IMR-90 (cell line): ENCODE results near the gene DCAKD. TPM values are rescaled to one million over a fixed set of nuclear protein-coding genes. Genes with fewer than 3 reads are reported as not detected.

Experiments used
- ATAC-seq: fragments of 200-7000 bp; cut with Tn5 transposase; 2 replicates; pipeline ENCODE4 v1.9.1; 2020; ENCODE audit warnings: low read depth, mild to moderate bottlenecking, moderate library complexity
- BruUV-seq: library from RNA; stranded (reverse); fragments of 400-500 nt; replicated peaks from 2 replicates; lab custom pipeline; 2021; lab: Mats Ljungman, UMichigan
- CTCF ChIA-PET: fragments of 300-600 bp; formaldehyde crosslinking; extraction: SDS; loops from one replicate; lab custom pipeline; 2021; ENCODE audit warnings: antibody characterized with exemption; lab: Yijun Ruan, JAX
- POLR2A ChIA-PET: fragments of 300-600 bp; sonication (Branson Sonifier 250); formaldehyde crosslinking; loops from one replicate; lab custom pipeline; 2022; ENCODE audit warnings: antibody characterized with exemption; ENCODE audit not compliant: unreplicated experiment; lab: Charles Lee
- DNase-seq: peaks from one replicate; pipeline ENCODE4 v3.0.0; 2013
- H2AFZ ChIP-seq: replicated peaks from 2 replicates; pipeline ENCODE3; 2013; ENCODE audit warnings: low read length, mild to moderate bottlenecking; ENCODE audit not compliant: poor library complexity
- H2AK5ac ChIP-seq: 2 replicates; pipeline ENCODE4 v1.6.1; 2013; ENCODE audit warnings: low read depth, low read length, inconsistent platforms
- H2AK9ac ChIP-seq: replicated peaks from 2 replicates; pipeline ENCODE3; 2013; ENCODE audit warnings: mild to moderate bottlenecking, low read depth, low read length, moderate library complexity; ENCODE audit not compliant: poor library complexity
- H2BK120ac ChIP-seq: 2 replicates; pipeline ENCODE4 v1.6.1; 2013; ENCODE audit warnings: low read depth, low read length, inconsistent platforms
- H2BK15ac ChIP-seq: 3 replicates; pipeline ENCODE4 v1.6.1; 2013; ENCODE audit warnings: low read depth, low read length, inconsistent platforms
- H2BK20ac ChIP-seq: 2 replicates; pipeline ENCODE4 v1.6.1; 2013; ENCODE audit warnings: low read depth, mild to moderate bottlenecking, inconsistent platforms, low read length, moderate library complexity
- H2BK5ac ChIP-seq: 2 replicates; pipeline ENCODE4 v1.6.1; 2013; ENCODE audit warnings: mild to moderate bottlenecking, low read depth, low read length, inconsistent platforms; ENCODE audit not compliant: poor library complexity, severe bottlenecking
- H3K14ac ChIP-seq: replicated peaks from 2 replicates; pipeline ENCODE4 v1.6.1; 2013; ENCODE audit warnings: low read depth, low read length, inconsistent platforms
- H3K18ac ChIP-seq: 2 replicates; pipeline ENCODE4 v1.6.1; 2013; ENCODE audit warnings: low read depth, low read length, control low read depth
- H3K23ac ChIP-seq: 2 replicates; pipeline ENCODE4 v1.6.1; 2013; ENCODE audit warnings: low read depth, low read length, inconsistent platforms
- H3K27ac ChIP-seq: 2 replicates; pipeline ENCODE4 v1.5.1; 2013; ENCODE audit warnings: mild to moderate bottlenecking, control low read depth, low read length; ENCODE audit not compliant: insufficient read depth
- H3K27me3 ChIP-seq: 2 replicates; pipeline ENCODE4 v1.6.1; 2013; ENCODE audit warnings: low read length; ENCODE audit not compliant: control insufficient read depth, insufficient read depth
- H3K36me3 ChIP-seq: 2 replicates; pipeline ENCODE4 v1.6.1; 2013; ENCODE audit warnings: low read length, mixed read lengths; ENCODE audit not compliant: control insufficient read depth, insufficient read depth
- H3K4ac ChIP-seq: 2 replicates; pipeline ENCODE4 v1.6.1; 2013; ENCODE audit warnings: low read depth, low read length, inconsistent platforms
- H3K4me1 ChIP-seq: 2 replicates; pipeline ENCODE4 v1.6.1; 2013; ENCODE audit warnings: low read length, mixed read lengths; ENCODE audit not compliant: control insufficient read depth, insufficient read depth
- H3K4me2 ChIP-seq: 2 replicates; pipeline ENCODE4 v1.6.1; 2013; ENCODE audit warnings: low read depth, mild to moderate bottlenecking, control low read depth, low read length, moderate library complexity
- H3K4me3 ChIP-seq: 2 replicates; pipeline ENCODE4 v1.5.1; 2013; ENCODE audit warnings: low read depth, mild to moderate bottlenecking, control low read depth, low read length, moderate library complexity; ENCODE audit not compliant: insufficient read depth
- H3K56ac ChIP-seq: 2 replicates; pipeline ENCODE4 v1.6.1; 2013; ENCODE audit warnings: low read length, inconsistent platforms; ENCODE audit not compliant: insufficient read depth; ENCODE audit errors: extremely low read depth
- H3K79me1 ChIP-seq, 2 experiments: 2 replicates each; pipeline ENCODE4 v1.6.1; 2013; ENCODE audit warnings: low read length in 2 of 2, inconsistent platforms in 1 of 2, low read depth in 1 of 2
- H3K9ac ChIP-seq: 2 replicates; pipeline ENCODE4 v1.6.1; 2013; ENCODE audit warnings: low read depth, low read length, control low read depth
- H3K9me1 ChIP-seq: 2 replicates; pipeline ENCODE4 v1.6.1; 2013; ENCODE audit warnings: low read length, inconsistent platforms; ENCODE audit not compliant: insufficient read depth
- H3K9me3 ChIP-seq: 2 replicates; pipeline ENCODE4 v1.6.1; 2013; ENCODE audit warnings: low read length; ENCODE audit not compliant: control insufficient read depth, insufficient read depth
- H4K20me1 ChIP-seq: 2 replicates; pipeline ENCODE4 v1.6.1; 2013; ENCODE audit warnings: low read length, inconsistent platforms; ENCODE audit not compliant: insufficient read depth
- H4K5ac ChIP-seq: 2 replicates; pipeline ENCODE4 v1.6.1; 2013; ENCODE audit warnings: mild to moderate bottlenecking, low read depth, low read length, control low read depth
- H4K8ac ChIP-seq, 2 experiments: 2 replicates each; pipeline ENCODE4 v1.6.1; 2013; ENCODE audit warnings: low read depth in 2 of 2, low read length in 2 of 2, control low read depth in 1 of 2, inconsistent platforms in 1 of 2
- H4K91ac ChIP-seq: 2 replicates; pipeline ENCODE4 v1.6.1; 2013; ENCODE audit warnings: low read depth, low read length, inconsistent platforms; ENCODE audit not compliant: insufficient read depth
- BHLHE40 ChIP-seq: fragments of 150-350 bp; IDR thresholded peaks from 2 replicates; pipeline ENCODE4 v1.6.1; 2016; ENCODE audit warnings: mild to moderate bottlenecking, low read depth, low read length
- CEBPB ChIP-seq: IDR thresholded peaks from 2 replicates; pipeline ENCODE4 v1.6.1; 2012; ENCODE audit warnings: low read depth, low read length, improper control_type of control experiment
- CTCF ChIP-seq: conservative IDR thresholded peaks from 2 replicates; pipeline ENCODE4 v1.5.1; 2012; ENCODE audit warnings: mild to moderate bottlenecking, low read depth, low read length, improper control_type of control experiment
- ELK1 ChIP-seq: fragments of 150-350 bp; IDR thresholded peaks from 2 replicates; pipeline ENCODE4 v1.6.1; 2016; ENCODE audit warnings: low read depth, mild to moderate bottlenecking, low read length, moderate library complexity, borderline replicate concordance
- FOS ChIP-seq: fragments of 150-350 bp; IDR thresholded peaks from 2 replicates; pipeline ENCODE4 v1.6.1; 2016; ENCODE audit warnings: low read depth, low read length
- MAFK ChIP-seq: IDR thresholded peaks from 2 replicates; pipeline ENCODE4 v1.6.1; 2012; ENCODE audit warnings: low read depth, low read length, improper control_type of control experiment
- MAZ ChIP-seq: IDR thresholded peaks from 2 replicates; pipeline ENCODE4 v1.6.1; 2012; ENCODE audit warnings: low read depth, mild to moderate bottlenecking, low read length, improper control_type of control experiment, moderate library complexity, borderline replicate concordance
- MXI1 ChIP-seq: IDR thresholded peaks from 2 replicates; pipeline ENCODE4 v1.6.1; 2012; ENCODE audit warnings: low read depth, mild to moderate bottlenecking, low read length, moderate library complexity, borderline replicate concordance
- NFE2L2 ChIP-seq: fragments of 150-350 bp; IDR thresholded peaks from 2 replicates; pipeline ENCODE4 v1.6.1; 2016; ENCODE audit warnings: low read depth, mild to moderate bottlenecking, low read length
- POLR2A ChIP-seq: IDR thresholded peaks from 2 replicates; pipeline ENCODE4 v1.6.1; 2012; ENCODE audit warnings: mild to moderate bottlenecking, low read depth, low read length
- RAD21 ChIP-seq: IDR thresholded peaks from 2 replicates; pipeline ENCODE4 v1.6.1; 2012; ENCODE audit warnings: low read length, improper control_type of control experiment
- RCOR1 ChIP-seq: IDR thresholded peaks from 2 replicates; pipeline ENCODE4 v1.6.1; 2012; ENCODE audit warnings: mild to moderate bottlenecking, low read length, improper control_type of control experiment; ENCODE audit not compliant: insufficient replicate concordance
- SMC3 ChIP-seq: fragments of 150-350 bp; IDR thresholded peaks from 2 replicates; pipeline ENCODE4 v1.6.1; 2016; ENCODE audit warnings: low read depth, mild to moderate bottlenecking, antibody characterized with exemption, low read length, moderate library complexity
- USF2 ChIP-seq: fragments of 150-350 bp; IDR thresholded peaks from 2 replicates; pipeline ENCODE4 v1.6.1; 2017; ENCODE audit warnings: mild to moderate bottlenecking, antibody characterized with exemption, low read length, low read depth
- WGBS, 2 experiments: methylation state at CpG; one replicate each; pipeline versions ENCODE4 v1.1.5 to v1.1.7; 2013; ENCODE audit warnings: missing lambda C conversion rate in 2 of 2; ENCODE audit not compliant: insufficient read length in 1 of 2; ENCODE audit errors: extremely low coverage in 2 of 2; 5-methylcytosine and 5-hydroxymethylcytosine counted together
- dilution Hi-C: fragments of 300-500 bp; cut with HindIII; formaldehyde crosslinking; loops from one replicate; pipeline ENCODE4 v1.14.3; 2018; ENCODE audit warnings: low sequenced_read_pairs; ENCODE audit not compliant: unreplicated experiment
- in situ Hi-C: fragments of 300-500 bp; cut with MboI; formaldehyde crosslinking; loops from 3 replicates; pipeline ENCODE4 v1.14.3; 2019; ENCODE audit warnings: low sequenced_read_pairs, inconsistent platforms, mixed read lengths
- intact Hi-C: fragments of 100-400 bp; cut with micrococcal nuclease; formaldehyde crosslinking; loops from 2 replicates; pipeline ENCODE4 v1.10.0; 2022
- polyA plus RNA-seq, 3 experiments: library from polyadenylated mRNA; depleted of rRNA; stranded (reverse); fragments of >200 nt; gene quantifications; 2 replicates each; pipeline ENCODE4 v1.2.3, GENCODE V29; 2012; ENCODE audit warnings: low replicate concordance in 1 of 3
- total RNA-seq: library from RNA; depleted of rRNA; stranded (reverse); fragments of >200 nt; gene quantifications from 2 replicates; pipeline ENCODE4 v1.2.3, GENCODE V29; 2012

Gene DCAKD
- total and polyA plus RNA-seq, 2 of the 4 experiments (the other 2 are of a cell fraction) = 31.3 to 47.9 TPM

- DNase-seq = peak; percentile 94
- TF ChIP-seq NFE2L2 = no peak
- TF ChIP-seq USF2 = peak; percentile 72
- TF ChIP-seq MAZ = no peak
- no peak for TF ChIP-seq RAD21
- TF ChIP-seq FOS = peak; percentile 92
- TF ChIP-seq CTCF = no peak
- no peak for TF ChIP-seq MXI1
- no peak for TF ChIP-seq BHLHE40
- no peak for TF ChIP-seq POLR2A
- TF ChIP-seq SMC3 = no peak
- peak; percentile 41 for TF ChIP-seq RCOR1
- no peak for TF ChIP-seq MAFK
- no peak for TF ChIP-seq ELK1
- TF ChIP-seq CEBPB = peak; percentile 98
Observed at GRCh38 chr17:44981221-44981968, 70.0 kb downstream of the DCAKD start.

More at GRCh38 chr17:44981221-44981968, 70.0 kb downstream of the DCAKD start:
- Histone ChIP-seq H4K91ac (peak overlapping the region; percentile 93), H3K27ac (peak overlapping the region; percentile 94), H3K79me1 (peaks cover 0 to 6% of the 10 kb centered on the region in 2 experiments; a peak in 1 of 4 replicates), H2AK5ac (peak overlapping the region; percentile 98), H3K56ac (0 out of 2 replicates have a peak overlapping the region, but pooled peaks have one; percentile 36), H3K23ac (peak overlapping the region; percentile 79), H2AK9ac (peak overlapping the region; percentile 33), H2AFZ (peak overlapping the region; percentile 67), H3K4ac (peak overlapping the region; percentile 98), H4K20me1 (peaks cover 5% of the 10 kb centered on the region; the same call in 1 of the 2 replicates), H2BK15ac (peak overlapping the region; percentile 97; the same call in 2 of the 3 replicates), H3K4me1 (peaks cover 39% of the 10 kb centered on the region), H4K8ac (peak overlapping the region; percentile 73 to 94), H3K36me3 (no peaks in the 10 kb centered on the region), H2BK20ac (peak overlapping the region; percentile 98), H3K9me1 (peaks cover 23% of the 10 kb centered on the region), H3K4me2 (peak overlapping the region; percentile 90), H3K27me3 (peaks cover 7% of the 10 kb centered on the region; the same call in 1 of the 2 replicates), H3K18ac (peak overlapping the region; percentile 87), H3K14ac (peak overlapping the region; percentile 89), H4K5ac (peak overlapping the region; percentile 70), H2BK120ac (peak overlapping the region; percentile 97), H3K9ac (peak overlapping the region; percentile 44), H3K4me3 (peak overlapping the region; percentile 38), H2BK5ac (peak overlapping the region; percentile 79), H3K9me3 (no peaks in the 10 kb centered on the region)
- dilution Hi-C loops = no loop called here
- intact Hi-C loops = no loop called here
- in situ Hi-C loops = no loop called here
- BruUV-seq = no TSS peak
- ChIA-PET CTCF (interaction anchor here (0.5 to 1.1 kb wide), 2 partner anchors 9 to 38 kb away, joined by 3 to 4 read pairs; no protein-coding TSS in a partner anchor), POLR2A (no interaction called here)
- peak; percentile 40 for ATAC-seq
- 0% methylated on average over 1 of the region's 12 CpGs; no CpG with 5 or more reads in 1 of the 2 experiments for WGBS, 2 experiments
